DND-41 (cell line): ENCODE data around the gene OSBPL10.

Experiments used
- EZH2 ChIP-seq: IDR thresholded peaks from 3 replicates; pipeline ENCODE4 v1.6.1; 2012; ENCODE audit warnings: borderline replicate concordance, low read depth, mild to moderate bottlenecking, moderate library complexity, low read length, inconsistent platforms; ENCODE audit not compliant: severe bottlenecking
- TF ChIP-seq, protein P1 (sequence below): IDR thresholded peaks from 2 replicates; pipeline ENCODE4 v1.5.1; 2012; ENCODE audit warnings: borderline replicate concordance, low read length, moderate library complexity, mild to moderate bottlenecking; ENCODE audit not compliant: poor library complexity, severe bottlenecking; ENCODE audit errors: extremely low read depth

- TF ChIP-seq, protein P1, sequence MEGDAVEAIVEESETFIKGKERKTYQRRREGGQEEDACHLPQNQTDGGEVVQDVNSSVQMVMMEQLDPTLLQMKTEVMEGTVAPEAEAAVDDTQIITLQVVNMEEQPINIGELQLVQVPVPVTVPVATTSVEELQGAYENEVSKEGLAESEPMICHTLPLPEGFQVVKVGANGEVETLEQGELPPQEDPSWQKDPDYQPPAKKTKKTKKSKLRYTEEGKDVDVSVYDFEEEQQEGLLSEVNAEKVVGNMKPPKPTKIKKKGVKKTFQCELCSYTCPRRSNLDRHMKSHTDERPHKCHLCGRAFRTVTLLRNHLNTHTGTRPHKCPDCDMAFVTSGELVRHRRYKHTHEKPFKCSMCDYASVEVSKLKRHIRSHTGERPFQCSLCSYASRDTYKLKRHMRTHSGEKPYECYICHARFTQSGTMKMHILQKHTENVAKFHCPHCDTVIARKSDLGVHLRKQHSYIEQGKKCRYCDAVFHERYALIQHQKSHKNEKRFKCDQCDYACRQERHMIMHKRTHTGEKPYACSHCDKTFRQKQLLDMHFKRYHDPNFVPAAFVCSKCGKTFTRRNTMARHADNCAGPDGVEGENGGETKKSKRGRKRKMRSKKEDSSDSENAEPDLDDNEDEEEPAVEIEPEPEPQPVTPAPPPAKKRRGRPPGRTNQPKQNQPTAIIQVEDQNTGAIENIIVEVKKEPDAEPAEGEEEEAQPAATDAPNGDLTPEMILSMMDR, result no peak
- TF ChIP-seq EZH2, result no peak
Measured at GRCh38 chr3:31959951-31960792, 20.9 kb downstream of the OSBPL10 start.
